B cell (primary cell): ENCODE measurements around the gene COG5.

Experiments used
- EZH2 ChIP-seq: IDR thresholded peaks from 2 replicates; pipeline ENCODE4 v1.6.1; 2012; ENCODE audit warnings: borderline replicate concordance, low read depth, mild to moderate bottlenecking, moderate library complexity, low read length; ENCODE audit not compliant: insufficient read depth, poor library complexity, severe bottlenecking
- TF ChIP-seq, protein P1 (sequence below): fragments of 200-600 bp; IDR thresholded peaks from one replicate; pipeline ENCODE4 v1.8.0; 2022; ENCODE audit warnings: antibody characterized with exemption, mild to moderate bottlenecking

DNA sequence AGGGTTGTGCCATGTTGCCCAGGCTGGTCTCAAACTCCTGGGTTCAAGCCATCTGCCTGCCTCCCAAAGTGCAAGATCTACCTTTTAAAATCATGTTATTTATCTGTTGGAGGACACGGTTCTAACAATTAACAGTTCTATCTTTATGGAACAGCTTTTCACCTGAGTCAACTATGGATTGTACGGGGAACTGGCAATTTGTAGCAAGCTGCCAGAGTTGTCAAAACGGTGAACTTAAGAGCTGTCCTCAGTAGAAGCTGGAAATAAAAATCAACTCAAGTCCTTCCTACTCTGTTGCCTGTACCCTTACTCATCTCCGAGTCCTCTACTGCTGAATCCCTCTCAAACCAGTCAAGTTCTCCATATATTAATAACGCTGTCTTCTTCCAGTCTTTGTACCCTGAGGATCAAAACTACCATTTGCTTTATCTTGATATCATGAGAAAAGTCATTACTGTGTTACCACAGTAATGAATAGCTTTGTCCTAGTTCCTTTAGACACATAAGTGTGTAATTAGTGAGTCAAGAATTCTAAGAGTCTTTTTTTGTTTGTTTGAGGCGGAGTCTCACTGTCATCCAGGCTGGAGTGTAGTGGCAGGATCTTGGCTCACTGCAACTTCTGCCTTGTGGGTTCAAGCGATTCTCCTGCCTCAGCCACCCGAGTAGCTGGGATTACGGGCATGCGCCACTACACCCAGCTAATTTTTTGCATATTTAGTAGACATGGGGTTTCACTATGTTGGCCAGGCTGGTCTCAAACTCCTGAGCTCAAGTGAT is 366.7 kb downstream of the COG5 start:
- TF ChIP-seq, protein P1, sequence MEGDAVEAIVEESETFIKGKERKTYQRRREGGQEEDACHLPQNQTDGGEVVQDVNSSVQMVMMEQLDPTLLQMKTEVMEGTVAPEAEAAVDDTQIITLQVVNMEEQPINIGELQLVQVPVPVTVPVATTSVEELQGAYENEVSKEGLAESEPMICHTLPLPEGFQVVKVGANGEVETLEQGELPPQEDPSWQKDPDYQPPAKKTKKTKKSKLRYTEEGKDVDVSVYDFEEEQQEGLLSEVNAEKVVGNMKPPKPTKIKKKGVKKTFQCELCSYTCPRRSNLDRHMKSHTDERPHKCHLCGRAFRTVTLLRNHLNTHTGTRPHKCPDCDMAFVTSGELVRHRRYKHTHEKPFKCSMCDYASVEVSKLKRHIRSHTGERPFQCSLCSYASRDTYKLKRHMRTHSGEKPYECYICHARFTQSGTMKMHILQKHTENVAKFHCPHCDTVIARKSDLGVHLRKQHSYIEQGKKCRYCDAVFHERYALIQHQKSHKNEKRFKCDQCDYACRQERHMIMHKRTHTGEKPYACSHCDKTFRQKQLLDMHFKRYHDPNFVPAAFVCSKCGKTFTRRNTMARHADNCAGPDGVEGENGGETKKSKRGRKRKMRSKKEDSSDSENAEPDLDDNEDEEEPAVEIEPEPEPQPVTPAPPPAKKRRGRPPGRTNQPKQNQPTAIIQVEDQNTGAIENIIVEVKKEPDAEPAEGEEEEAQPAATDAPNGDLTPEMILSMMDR = no peak
- no peak for TF ChIP-seq EZH2
